NOMO-1 treated with dmso at 0.1 percent for 144 hours (cell line): ENCODE measurements around the gene HDC.

ENCODE experiments used
- DNase-seq: peaks from one replicate; lab custom pipeline; 2025; ENCODE audit not compliant: unreplicated experiment; lab: John Stamatoyannopoulos, UW

HDC gene, protein sequence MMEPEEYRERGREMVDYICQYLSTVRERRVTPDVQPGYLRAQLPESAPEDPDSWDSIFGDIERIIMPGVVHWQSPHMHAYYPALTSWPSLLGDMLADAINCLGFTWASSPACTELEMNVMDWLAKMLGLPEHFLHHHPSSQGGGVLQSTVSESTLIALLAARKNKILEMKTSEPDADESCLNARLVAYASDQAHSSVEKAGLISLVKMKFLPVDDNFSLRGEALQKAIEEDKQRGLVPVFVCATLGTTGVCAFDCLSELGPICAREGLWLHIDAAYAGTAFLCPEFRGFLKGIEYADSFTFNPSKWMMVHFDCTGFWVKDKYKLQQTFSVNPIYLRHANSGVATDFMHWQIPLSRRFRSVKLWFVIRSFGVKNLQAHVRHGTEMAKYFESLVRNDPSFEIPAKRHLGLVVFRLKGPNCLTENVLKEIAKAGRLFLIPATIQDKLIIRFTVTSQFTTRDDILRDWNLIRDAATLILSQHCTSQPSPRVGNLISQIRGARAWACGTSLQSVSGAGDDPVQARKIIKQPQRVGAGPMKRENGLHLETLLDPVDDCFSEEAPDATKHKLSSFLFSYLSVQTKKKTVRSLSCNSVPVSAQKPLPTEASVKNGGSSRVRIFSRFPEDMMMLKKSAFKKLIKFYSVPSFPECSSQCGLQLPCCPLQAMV

DNA sequence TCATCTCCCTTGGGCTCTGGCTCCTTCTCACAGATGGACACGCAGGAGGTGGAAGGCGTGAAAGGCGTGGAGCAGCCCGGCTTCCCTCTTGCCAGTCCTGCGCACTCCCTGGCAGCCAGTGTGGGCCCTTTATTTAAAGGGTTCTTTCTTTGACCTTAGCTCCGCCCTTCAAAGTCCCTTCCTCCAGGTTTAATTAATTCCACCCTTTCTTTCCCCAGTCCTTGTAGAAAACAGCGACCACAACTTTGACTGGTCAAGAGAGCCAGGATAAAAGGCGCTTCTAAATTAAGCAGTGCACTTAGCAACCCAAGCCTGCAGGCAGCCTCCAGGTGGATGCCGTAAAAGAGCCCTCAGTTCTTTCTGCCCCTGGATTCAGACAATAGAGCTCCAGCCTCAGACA, at the start of gene HDC:
HDC (minus strand) TSS at position 107 of the 400 bp plus-strand sequence; CDS start at position 4, 103 bp downstream.
- DNase-seq: no peak

DNA sequence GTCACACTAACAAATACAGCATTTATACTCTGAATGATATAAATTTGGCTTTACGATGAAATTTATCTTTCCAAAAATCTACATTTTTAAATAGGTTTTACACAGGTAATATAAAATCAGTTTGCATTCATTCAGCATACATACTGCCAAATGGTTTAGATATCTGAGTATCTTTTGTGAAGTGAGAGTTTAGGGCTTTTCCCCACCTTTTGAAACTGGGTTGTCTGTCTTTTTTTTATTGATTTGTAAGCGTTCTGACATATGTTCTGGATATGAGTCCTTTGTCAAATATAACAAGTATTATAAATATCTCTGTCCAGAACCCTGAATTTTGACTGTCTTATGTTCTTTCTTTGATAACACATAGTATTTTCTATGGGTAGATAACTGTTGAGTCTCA, 47.1 kb upstream of the HDC start:
- no peak for DNase-seq

DNA sequence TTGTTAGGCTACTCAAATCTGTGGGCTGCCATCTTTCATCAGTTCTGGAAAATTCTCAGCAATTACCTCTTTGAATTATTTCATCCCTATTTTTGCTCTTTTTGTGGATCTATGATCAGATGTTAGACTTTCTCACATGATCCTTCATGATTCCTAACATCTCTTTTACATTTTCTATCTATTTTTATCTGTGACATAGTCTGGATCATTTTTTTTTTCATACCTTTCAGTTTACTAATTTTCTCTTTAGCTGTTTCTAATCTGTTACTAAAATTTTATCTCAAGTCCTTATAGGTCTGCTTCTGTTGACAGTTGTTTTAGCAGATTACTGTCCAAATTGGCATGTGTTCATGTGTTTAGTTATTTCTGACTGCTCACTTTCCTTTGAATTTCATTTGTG, 42.3 kb upstream of the HDC start:
- no peak for DNase-seq

DNA sequence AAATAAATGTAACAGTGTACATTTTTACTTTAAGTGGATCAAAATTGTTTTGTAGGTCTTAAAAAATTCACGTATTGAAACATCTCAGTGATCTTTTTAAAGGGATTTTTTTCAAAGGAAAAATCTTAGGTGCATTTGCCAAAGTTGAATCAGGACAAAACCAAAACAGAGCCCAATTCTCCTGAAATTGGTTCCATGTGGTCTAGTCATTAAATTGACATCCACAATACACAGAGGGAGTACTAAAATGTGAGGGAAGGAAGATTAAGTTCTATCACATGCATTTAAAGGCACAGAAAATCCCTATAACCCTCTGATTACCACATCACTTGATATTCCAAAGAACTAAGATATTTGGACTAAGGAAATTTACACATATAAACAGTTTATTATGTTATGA, 39.3 kb upstream of the HDC start:
- no peak for DNase-seq

DNA sequence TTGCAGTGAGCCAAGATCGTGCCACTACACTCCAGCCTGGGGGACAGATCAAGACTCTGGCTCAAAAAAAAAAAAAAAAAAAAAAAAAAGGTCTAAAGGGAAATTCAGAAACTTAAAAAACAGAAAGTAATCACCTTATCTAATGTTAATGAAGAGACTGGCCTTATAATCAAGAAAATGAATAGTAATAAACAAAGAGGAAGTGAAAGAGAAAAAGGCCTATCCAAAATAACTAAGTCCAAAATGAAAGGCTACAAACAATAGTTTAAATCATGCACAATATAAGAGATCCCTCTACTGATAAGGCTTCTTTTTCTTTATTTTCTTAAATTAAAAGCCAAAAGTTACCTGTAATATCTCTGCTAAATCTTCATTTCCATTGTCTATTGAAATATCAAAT, 37.1 kb upstream of the HDC start:
- no peak for DNase-seq

DNA sequence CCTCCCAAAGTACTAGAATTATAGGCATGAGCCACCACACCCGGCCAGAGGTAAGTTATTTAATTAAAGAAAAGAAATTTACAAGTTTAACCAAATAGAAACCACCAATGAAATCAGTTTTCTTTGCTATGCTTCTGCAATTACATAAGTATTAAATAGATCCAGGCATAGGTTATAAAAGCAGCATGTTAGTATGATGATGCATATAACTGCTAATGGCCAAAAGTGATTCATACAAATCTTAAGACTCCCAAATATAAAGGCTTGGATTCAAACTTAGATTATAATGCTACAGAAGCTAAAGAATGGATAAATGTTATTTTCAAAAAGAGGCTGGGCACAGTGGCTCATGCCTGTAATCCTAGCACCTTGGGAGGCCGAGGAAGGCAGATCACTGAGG, 32.8 kb upstream of the HDC start:
- no peak for DNase-seq

DNA sequence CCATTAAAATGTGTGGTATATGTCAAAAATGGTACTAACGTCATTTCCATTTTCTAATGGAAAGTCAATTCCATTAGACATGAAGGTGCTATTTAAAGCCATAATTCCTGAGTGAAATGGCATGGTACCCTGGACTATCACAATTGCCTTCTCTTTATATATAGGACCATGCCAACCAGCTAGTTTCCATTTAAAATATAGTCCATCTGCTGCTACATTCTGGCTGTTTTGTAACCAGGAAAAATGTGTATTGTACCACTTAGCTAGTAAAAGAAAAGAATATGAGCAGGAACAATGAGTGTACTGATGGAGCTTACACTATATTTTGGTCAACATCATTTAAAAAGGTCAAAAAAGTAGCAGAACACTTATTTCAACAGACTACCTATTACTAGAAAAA, 30.4 kb upstream of the HDC start:
- DNase-seq: no peak

DNA sequence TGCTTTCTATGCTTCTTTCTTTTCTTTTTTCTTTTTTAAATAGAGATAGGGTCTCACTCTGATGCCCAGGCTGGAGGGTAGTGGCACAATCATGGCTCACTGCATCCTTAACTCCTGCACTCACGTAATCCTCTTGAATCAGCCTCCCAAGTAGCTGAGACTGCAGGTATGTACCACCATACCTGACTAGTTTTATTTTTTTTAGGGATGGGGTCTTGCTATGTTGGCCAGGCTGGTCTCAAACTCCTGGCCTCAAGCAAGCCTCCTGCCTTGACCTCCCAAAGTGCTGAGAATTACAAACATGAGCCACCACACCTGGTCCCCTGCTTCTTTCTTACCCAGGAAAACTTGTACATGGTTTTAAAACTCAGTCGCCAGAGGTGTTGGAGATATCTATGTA, 24.2 kb upstream of the HDC start:
- no peak for DNase-seq

DNA sequence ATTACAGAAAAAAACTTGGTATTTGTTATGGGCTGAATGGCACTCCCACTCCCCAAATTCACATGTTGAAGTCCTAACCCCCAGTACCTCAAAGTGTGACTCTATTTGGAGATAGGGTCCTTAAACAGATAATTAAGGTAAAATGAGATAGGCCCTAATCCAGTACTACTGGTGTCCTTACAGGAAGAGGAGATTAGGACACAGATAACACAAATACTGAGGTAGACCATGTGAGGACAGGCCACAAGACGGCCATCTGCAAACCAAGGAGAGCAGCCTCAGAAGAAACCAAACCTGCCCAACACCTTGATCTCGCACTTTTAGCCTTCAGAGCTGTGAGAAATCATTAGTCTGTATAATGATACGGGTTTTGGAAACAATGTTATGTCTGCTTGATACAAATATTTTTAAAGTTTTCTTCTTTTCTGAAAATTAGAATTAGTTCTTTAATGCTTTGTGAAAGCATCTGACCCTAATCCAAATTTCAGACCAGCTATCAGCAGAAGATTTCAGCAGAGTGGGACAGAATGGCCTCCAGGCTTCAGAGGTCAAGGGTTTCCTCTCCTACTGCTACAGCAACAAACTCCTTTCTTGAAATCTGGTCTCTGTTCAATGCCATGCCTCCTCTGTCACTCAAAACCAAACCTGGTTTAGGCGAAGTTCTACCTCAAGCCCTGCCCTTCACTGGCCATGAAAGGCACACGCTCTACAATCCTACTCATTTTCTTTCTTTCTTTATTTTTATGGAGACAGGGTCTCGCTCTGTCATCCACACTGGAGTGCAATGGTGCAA, 22.0 kb upstream of the HDC start:
- DNase-seq: no peak

DNA sequence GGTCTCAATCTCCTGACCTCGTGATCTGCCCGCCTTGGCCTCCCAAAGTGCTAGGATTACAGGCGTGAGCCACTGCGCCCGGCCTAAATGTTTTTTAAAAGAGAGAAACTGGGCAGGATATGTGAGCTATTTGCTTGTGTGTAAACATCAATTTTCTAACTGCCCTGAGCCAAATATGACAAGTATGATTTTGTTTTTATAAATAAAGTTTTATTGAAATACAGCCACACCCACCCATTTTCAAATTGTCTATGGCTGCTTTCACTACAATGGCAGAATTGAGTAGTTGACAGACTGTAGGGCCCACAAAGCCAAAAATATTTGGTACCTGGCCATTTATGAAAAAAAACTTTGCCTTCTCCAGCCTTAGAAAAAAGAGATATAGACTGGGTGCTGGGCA, 15.9 kb upstream of the HDC start:
- no peak for DNase-seq

DNA sequence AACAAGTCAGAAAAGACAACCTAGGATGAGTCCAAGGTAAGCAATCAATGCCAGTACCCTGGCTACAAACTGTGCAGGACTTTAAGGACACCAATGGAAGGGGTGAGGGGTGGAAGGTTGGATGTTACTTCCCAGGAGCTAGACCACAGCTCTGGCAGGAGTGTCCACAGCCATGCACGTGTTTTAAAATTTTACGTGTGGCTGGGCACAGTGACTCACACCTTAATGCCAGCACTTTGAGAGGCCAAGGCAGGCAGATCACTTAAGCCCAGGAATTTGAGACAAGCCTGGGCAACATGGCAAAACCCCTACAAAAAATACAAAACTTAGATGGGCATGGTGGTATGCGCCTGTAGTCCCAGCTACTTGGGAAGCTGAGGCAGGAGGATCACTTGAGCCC, 14.7 kb upstream of the HDC start:
- no peak for DNase-seq

DNA sequence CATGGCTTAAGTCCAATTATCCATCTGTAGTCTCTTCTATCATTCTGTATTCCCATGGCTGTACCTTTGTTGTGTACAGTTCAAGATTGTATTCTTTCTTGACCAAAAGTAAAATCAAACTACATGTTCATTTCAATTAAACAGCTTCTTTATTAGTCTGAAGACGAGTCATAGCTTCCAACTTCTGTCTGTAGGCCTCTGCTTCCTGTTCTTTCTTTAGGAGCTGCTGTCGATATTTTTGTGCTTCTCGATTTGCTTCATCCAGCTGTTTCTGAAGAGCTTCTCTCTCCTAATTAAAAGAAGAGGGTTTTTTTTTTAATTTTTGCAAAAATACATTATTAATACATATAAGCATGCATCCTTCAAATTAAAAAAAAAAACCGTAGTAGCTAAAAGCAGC, 13.0 kb upstream of the HDC start:
- DNase-seq: peak; percentile 28

DNA sequence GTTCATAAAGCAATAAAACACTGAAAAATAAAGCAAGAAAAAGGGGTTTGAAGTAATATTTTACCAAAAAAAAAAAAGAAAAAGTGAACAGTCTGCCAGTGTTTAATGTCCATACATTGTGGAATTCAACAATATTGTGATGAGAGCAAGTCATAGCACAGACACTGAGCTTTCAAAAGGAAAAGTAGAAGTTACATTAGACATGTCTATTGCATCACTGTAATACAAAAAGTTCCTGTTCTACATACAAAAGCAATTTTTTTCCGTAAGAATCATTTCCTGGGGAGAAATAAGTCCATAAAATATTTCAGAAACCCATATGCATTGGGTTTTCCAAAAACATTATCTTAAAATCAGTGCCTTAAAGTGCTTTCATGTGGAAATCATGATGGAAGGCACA, 11.8 kb upstream of the HDC start:
- no peak for DNase-seq

DNA sequence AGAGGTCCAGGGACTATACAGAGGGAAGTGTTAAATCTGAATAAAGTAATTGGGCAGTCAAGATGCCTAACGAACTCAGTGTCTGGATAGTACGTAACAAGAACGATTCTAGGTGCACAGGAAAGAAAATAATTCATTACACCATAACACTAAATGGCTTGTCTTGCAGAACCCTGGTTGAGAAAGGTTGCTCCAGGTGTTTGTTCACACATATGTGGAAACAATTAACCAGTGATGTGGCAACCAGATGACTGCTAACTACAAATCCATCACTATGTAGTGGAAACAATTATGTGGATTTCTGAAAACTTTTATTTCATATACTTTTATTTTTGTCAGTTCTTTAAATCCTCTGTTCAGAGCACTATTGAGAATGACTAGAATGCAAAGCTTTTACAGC, 10.4 kb upstream of the HDC start:
- DNase-seq: no peak

DNA sequence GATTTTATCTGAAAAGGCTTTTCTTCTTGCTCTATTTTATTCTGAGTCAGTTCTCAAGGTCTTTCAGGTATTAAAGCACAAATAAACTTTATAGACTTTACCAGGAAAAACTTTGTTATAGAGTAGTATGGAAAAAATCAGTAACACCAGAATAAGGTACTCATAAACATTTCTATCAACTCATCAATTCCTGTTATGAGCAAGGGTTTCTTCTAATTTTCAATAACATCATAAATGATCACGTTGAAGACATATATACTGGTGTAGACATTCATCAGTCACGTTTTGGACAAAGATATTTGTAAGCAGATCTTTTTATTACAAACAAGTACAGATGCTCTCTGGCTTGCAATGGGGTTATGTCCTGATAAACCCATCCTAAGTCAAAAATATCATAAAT, 9.6 kb upstream of the HDC start:
- DNase-seq: no peak

DNA sequence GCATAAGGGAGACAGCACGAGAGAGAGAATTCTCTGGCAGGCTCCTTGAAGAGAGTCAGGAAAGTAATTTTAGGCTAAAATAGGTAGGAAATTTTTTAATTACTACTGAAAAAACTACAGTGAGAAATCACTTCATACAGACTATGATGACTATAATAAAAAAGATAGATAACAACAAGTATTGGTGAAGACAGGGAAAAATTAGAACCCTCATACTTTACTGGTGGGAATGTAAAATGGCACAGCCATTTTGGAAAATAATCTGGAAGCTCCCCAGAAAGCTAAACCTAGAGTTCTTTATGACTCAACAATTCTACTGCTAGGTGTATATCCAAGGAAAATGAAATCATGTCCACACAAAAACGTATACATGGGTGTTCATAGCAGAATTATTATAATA, 2.1 kb upstream of the HDC start:
- no peak for DNase-seq

DNA sequence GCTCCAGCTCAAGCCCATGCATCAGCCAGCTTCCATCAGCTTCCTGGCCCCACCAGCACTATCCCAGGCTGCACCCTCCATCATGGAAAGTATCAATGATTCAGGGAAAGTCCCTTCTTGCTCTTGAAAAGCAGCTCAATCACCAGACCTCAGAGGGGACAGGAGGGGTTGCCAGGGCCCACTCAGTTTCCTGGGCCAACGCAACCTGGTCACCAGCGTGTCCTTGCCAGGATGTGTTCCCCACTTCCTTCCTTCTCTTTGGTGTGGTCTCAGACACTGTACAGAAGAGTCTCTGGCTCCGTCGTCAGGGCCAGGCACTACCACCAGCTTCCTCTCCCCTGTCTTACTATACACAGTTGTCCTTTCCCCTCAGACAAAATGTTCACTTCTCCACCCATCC, 3.0 kb downstream of the HDC start:
- no peak for DNase-seq

DNA sequence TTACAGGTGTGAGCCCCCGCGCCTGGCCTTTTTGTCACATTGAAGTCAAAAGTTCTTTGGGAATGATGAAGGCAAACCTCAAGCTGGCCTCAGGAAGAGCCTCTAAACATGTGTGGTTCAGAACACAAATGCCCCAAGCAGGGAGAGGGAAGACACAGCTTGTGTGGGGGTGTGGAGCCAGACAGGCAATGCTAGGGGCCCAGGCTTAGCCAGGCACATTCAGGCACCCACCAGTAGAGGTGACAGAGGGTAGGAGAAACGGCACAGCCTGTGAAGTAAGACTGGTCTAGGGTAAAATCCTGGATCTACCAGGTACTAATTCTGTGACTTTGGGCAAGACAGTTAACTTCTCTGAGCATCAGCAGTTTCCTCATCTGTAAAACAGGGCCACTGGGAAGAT, 3.5 kb downstream of the HDC start:
- no peak for DNase-seq

DNA sequence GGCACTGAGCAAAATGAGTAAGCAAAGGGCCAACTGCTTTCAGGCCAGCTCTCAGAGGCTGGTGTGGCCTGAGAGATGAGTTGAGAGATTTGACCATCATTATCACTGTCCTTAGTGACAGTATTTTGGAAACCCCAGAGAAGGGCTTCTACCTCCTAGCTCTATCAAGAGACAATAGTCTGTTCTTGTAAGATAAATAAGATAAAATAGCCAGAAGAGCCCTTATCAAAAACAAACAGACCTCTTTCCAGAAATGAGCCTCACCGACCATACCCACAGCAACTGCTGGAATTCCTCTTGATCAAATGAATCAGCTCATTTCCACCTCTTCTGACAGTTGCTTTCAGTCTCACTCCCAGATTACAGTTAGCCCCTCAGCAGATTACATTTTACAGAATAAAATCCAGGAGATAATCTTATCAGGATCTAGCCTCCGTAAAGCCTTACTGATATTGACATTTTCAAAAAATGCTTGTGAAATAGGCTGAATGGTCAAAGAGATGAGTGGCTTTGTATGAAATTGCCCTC, 4.5 kb downstream of the HDC start:
- no peak for DNase-seq

DNA sequence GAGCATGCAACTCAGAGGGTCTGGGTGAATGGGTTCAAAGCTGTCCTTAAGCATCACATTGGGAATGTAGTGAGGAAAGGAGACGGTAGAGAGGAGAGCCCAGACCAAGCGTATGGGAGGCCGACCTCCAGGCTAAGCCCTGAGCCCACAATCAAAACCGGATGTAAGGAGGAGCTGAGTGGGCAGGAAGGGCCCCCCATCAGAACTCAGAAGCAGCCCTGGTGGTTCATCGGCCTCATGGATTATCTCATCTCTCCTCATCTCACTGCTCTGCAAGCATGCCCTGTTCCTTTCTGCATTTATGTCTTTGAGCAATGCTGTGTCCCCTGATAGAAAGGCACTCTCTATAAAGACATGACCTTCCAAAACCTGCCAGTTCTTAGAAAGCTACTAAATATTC, 6.2 kb downstream of the HDC start:
- DNase-seq: no peak

DNA sequence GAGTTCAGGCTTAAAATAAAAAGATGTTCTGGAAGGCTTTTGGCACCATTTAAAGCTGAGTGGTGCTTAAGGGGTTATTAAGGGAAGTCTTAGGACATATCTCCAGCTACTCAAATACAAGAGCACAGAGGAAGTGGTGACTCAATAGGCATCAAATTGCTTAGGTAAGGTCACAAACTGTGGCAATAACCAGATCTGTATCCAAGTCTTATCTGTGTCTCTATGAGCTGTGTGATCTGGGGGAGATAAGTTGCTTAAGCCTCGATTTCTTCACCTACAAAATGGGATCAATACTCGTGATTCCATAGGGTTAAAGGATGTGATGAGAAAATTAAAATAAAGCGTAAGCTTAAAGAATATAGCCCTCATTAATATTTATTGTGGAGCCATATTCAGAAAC, 7.6 kb downstream of the HDC start:
- DNase-seq: peak; percentile 63

DNA sequence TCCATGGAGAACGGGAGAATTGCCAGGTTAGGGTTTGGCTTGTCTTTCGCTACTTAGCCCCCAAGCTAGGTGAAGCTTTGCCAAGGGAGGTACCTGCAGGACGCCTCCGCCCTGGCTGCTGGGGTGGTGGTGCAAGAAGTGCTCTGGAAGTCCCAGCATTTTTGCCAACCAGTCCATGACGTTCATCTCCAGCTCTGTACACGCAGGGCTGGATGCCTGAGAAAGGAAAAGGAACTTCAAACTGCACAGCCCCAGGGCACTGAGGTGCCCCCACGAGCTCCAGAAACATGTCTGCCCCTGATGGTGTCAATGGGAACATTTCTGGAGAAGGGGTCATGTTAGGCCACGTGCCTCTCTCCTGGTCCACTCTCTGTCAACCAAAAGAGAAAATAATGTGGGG, 8.2 kb downstream of the HDC start:
- no peak for DNase-seq
